Glutamatergic neuron (in vitro differentiated cells): ENCODE measurements around the gene MAPK13. TPM values are rescaled to one million over a fixed set of nuclear protein-coding genes. Genes with fewer than 3 reads are reported as not detected.
A peak's percentile ranks its signal among the peaks of the same experiment; 100 is the strongest.

Source experiments
- DNase-seq: peaks from one replicate; pipeline ENCODE4 v3.0.0; 2022
- H3K27ac Mint-ChIP-seq: one replicate; pipeline ENCODE4 v1.8.0; 2020; ENCODE audit warnings: mild to moderate bottlenecking, mixed read lengths, inconsistent platforms; ENCODE audit not compliant: unreplicated experiment
- H3K27me3 Mint-ChIP-seq: one replicate; pipeline ENCODE4 v1.8.0; 2020; ENCODE audit warnings: mild to moderate bottlenecking, moderate library complexity, mixed read lengths, inconsistent platforms; ENCODE audit not compliant: unreplicated experiment
- H3K36me3 Mint-ChIP-seq: one replicate; pipeline ENCODE4 v1.8.0; 2020; ENCODE audit warnings: mild to moderate bottlenecking, mixed read lengths, inconsistent platforms; ENCODE audit not compliant: unreplicated experiment
- H3K4me1 Mint-ChIP-seq: one replicate; pipeline ENCODE4 v1.8.0; 2020; ENCODE audit warnings: mild to moderate bottlenecking, low read depth, mixed read lengths, inconsistent platforms; ENCODE audit not compliant: unreplicated experiment
- H3K4me3 Mint-ChIP-seq: one replicate; pipeline ENCODE4 v1.8.0; 2020; ENCODE audit warnings: mild to moderate bottlenecking, mixed read lengths, inconsistent platforms; ENCODE audit not compliant: unreplicated experiment
- H3K9me3 Mint-ChIP-seq: one replicate; pipeline ENCODE4 v1.8.0; 2020; ENCODE audit warnings: mild to moderate bottlenecking, moderate library complexity, mixed read lengths, inconsistent platforms; ENCODE audit not compliant: unreplicated experiment
- CTCF ChIP-seq: fragments of 200-600 bp; sonication (generic); IDR thresholded peaks from one replicate; pipeline ENCODE4 v1.5.0; 2021; ENCODE audit not compliant: partially characterized antibody, unreplicated experiment
- total RNA-seq: library from RNA; stranded (reverse); fragmentation: NEBNext Ultra II Directional; extraction: Animal tissue kit (Norgen Biotek cat#: 25700); gene quantifications from one replicate; pipeline ENCODE4 v1.2.1, GENCODE V29; 2021; ENCODE audit not compliant: unreplicated experiment

Gene MAPK13
- total RNA-seq, 1 donor from 2014 or later = 4.2 TPM

- DNase-seq = no peak
- Mint-ChIP-seq H3K4me1 (peaks cover 26% of the 10 kb centered on the region), H3K27ac (peak overlapping the region; percentile 53), H3K36me3 (no peaks in the 10 kb centered on the region), H3K9me3 (no peaks in the 10 kb centered on the region), H3K27me3 (no peaks in the 10 kb centered on the region), H3K4me3 (no peak overlapping the region)
- TF ChIP-seq CTCF = no peak
These were observed 31.2 kb upstream of the MAPK13 start for GRCh38 chr6:36098920-36099647.

DNA sequence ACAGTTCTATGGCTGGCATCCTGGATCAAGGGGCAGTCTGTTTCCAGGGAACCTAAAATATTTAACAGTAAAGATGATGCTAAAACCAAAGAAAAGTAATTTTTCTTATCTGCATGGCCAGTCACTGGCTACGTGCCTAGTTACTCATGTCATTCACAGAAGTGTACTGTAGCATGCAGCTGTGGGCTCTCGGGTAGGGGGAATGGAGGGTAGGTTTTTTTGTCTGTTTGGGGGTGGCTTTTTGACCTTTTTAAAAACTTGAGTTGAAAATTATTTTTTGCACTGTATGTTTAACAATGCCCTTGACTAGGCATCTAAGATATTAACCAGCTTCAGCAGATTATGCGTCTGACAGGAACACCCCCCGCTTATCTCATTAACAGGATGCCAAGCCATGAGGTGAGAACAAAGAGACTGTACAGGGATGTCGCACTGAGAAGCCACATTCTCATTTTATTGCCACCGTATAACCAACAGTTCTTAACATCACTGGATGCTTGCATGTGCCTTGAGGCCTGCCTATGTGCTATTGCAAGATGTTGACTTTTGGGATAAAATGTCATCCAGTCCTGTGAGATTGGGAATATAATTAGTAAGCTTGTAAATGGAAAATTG lies 30.3 kb upstream of the MAPK13 start:
- H3K4me1 Mint-ChIP-seq = peaks cover 32% of the 10 kb centered on the region
- DNase-seq = no peak
- no peak overlapping the region for H3K27ac Mint-ChIP-seq
- TF ChIP-seq CTCF = no peak
- no peaks in the 10 kb centered on the region for H3K36me3 Mint-ChIP-seq
- H3K4me3 Mint-ChIP-seq = no peak overlapping the region
- H3K9me3 Mint-ChIP-seq = no peaks in the 10 kb centered on the region
- no peaks in the 10 kb centered on the region for H3K27me3 Mint-ChIP-seq

DNA sequence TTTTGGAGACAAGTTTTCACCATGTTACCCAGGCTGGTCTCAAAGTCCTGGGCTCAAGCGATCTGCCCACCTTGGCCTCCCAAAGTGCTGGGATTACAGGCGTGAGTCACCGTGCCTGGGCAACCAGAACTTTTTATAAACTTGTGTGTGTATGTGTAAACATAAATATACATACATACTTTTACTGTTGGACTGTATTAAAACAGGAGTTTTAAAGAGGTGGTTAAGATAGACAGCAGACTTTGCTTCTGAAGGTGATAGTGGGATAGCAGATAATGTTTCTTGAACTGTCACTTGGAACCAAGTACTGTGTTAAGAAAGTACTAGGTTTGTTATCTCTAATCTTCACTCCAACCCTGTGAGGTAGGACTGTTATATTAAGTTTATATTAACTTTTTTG lies 28.6 kb upstream of the MAPK13 start:
- no peak for DNase-seq
- peaks cover 41% of the 10 kb centered on the region for H3K4me1 Mint-ChIP-seq
- no peak for TF ChIP-seq CTCF
- no peak overlapping the region for H3K4me3 Mint-ChIP-seq
- H3K9me3 Mint-ChIP-seq = no peaks in the 10 kb centered on the region
- H3K27me3 Mint-ChIP-seq = no peaks in the 10 kb centered on the region
- H3K36me3 Mint-ChIP-seq = no peaks in the 10 kb centered on the region
- no peak overlapping the region for H3K27ac Mint-ChIP-seq

- Mint-ChIP-seq H3K4me1 (peaks cover 47% of the 10 kb centered on the region), H3K9me3 (no peaks in the 10 kb centered on the region), H3K36me3 (no peaks in the 10 kb centered on the region), H3K27ac (peak overlapping the region; percentile 4), H3K4me3 (no peak overlapping the region), H3K27me3 (no peaks in the 10 kb centered on the region)
- TF ChIP-seq CTCF = no peak
- no peak for DNase-seq
These were observed 27.5 kb upstream of the MAPK13 start for GRCh38 chr6:36102853-36103252.

DNA sequence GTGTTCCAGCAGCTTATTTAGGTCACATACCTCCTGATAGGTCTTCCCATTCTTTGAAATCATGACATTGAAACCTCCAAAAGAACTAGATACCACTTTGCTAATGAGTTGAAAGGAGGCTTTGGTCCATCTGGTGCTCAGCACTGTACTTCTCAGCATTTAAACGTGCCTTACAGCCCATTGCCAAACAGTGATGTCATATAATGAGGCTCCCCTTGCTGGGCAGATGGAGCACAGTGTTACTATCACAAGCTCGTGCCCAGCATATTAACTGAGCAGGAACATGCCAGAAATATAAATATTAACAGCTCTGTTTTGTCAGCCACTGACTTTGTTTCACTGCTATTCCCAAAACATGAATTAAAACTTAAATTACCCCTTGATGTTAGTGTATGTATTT lies 25.5 kb upstream of the MAPK13 start:
- Mint-ChIP-seq H3K9me3 (no peaks in the 10 kb centered on the region), H3K27me3 (no peaks in the 10 kb centered on the region), H3K27ac (peak overlapping the region; percentile 90), H3K4me1 (peaks cover 54% of the 10 kb centered on the region), H3K36me3 (no peaks in the 10 kb centered on the region), H3K4me3 (no peak overlapping the region)
- TF ChIP-seq CTCF = no peak
- no peak for DNase-seq
